ENCODE measurements around the gene MCUB.
"Not testable (repeated sequence)": the region's sequence is repeated elsewhere in the genome, so short reads cannot be mapped to it uniquely, and the experiment has no call there.

Gene MCUB

GRCh38 chr4:109559983-109560686 lies at the start of gene MCUB:
Gene MCUB, plus strand, starts transcription at chr4:109560246. Its CDS starts 92 bp downstream, at chr4:109560338.
- peak; percentile 33 for DNase-seq (ENCODE audit: low read depth)

- DNase-seq (ENCODE audit: low read depth) = no peak
These were observed 49.4 kb upstream of the MCUB start for GRCh38 chr4:109510687-109511086.

GRCh38 chr4:109511414-109511813 lies 48.6 kb upstream of the MCUB start:
- DNase-seq (ENCODE audit: low read depth) = no peak

DNA sequence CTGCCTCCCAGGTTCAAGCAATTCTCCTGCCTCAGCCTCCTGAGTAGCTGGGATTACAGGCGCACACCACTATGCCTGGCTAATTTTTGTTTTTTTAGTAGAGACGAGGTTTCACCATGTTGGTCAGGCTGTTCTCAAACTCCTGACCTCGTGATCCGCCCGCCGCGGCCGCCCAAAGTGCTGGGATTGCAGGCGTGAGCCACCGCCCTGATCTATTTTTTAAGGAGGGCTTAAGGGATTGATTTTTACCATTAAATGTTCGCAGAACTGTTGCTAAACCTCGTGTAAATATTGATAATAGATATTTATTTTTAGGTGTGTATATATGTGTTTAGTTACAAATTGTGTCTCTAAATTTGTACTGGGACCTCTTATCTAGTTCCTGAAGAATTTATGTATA lies 46.7 kb upstream of the MCUB start:
- not testable (repeated sequence) for DNase-seq (ENCODE audit: low read depth)

DNA sequence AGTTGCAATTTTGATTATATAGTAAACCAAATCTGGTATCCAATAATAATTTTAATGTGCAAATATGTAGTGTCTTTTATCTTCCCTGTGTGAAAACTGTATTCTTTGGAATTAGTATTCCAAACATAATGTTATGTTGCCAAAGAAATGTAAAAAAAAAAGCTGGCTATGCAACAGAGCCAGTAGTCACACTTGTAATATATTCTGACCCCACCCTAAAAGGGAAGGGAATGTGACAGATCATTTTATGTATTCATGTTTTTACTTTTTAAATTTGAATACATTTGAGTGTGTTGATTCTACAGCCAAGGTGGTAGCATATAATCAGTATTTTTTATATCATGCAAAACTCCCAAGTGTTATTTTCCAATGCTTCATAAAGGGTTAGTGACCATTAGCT lies 27.9 kb upstream of the MCUB start:
- DNase-seq (ENCODE audit: low read depth) = no peak

- no peak for DNase-seq (ENCODE audit: low read depth)
These were observed 14.6 kb upstream of the MCUB start for GRCh38 chr4:109545401-109545800.

DNA sequence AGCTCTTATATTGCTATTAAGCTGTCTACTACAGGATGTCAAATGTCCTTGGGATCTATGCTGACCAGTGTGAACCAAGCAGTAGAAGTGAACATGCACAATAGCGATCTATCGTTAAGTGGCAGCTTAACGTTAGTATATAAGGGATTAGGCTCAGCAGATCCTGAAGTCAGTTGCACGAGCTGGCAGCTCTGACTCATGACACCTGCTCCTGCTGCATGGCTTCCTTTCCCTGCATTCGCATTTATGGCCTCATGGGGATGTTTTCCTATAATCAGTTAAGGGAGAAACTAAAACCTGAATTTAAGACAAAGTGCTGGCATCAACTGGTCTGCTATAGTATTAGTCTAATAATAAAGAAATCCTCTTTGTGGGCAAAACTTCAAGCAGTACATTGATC lies 12.7 kb upstream of the MCUB start:
- DNase-seq (ENCODE audit: low read depth) = no peak

DNA sequence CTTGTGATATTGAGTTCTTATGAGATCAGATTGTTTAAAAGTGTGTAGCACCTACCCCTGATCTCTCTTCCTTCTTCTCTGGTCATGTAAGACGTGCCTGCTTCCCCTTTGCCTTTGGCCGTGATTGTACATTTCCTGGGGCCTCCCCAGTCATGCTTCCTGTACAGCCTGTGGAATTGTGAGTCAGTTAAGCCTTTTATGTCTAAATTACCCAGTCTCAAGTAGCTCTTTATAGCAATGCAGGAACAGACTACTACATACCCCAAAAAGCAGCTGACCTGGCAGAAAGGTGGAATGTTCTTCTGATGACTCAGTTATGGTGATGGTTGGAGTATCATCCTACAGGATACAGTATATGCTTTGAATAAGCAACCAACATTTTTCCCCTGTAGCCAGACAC lies 11.4 kb upstream of the MCUB start:
- DNase-seq (ENCODE audit: low read depth) = no peak

DNA sequence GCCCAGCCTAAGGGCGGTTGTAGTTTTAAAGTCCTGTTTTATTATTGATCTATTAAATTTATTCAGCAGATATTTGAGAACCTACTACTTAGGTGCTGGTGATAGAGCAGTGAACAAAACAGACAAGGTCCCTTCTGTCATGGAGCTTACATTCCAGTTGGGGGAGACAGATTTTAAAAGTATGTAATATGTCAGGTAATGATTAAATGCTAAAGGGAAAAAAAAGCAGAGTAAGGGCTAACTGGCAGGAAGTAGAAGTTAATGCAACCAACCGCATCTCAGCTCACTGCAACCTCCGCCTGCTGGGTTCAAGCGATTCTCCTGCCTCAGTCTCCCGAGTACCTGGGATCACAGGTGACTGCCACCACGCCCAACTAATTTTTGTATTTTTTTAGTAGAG lies 7.8 kb upstream of the MCUB start:
- DNase-seq (ENCODE audit: low read depth) = no peak

- no peak for DNase-seq (ENCODE audit: low read depth)
These were observed 6.9 kb upstream of the MCUB start for GRCh38 chr4:109553130-109553529.

- no peak for DNase-seq (ENCODE audit: low read depth)
These were observed 5.1 kb upstream of the MCUB start for GRCh38 chr4:109554971-109555370.

- no peak for DNase-seq (ENCODE audit: low read depth)
These were observed 2.6 kb upstream of the MCUB start for GRCh38 chr4:109557433-109557832.

- DNase-seq (ENCODE audit: low read depth) = not testable (repeated sequence)
These were observed 2.0 kb upstream of the MCUB start for GRCh38 chr4:109558095-109558494.

GRCh38 chr4:109559625-109559982 lies 442 bp upstream of the MCUB start:
- no peak for DNase-seq (ENCODE audit: low read depth)

GRCh38 chr4:109560687-109561461 lies 828 bp downstream of the MCUB start:
- DNase-seq (ENCODE audit: low read depth) = no peak

GRCh38 chr4:109562457-109563239 lies 2.6 kb downstream of the MCUB start:
- DNase-seq (ENCODE audit: low read depth) = no peak

- DNase-seq (ENCODE audit: low read depth) = no peak
These were observed 11.4 kb downstream of the MCUB start for GRCh38 chr4:109571494-109571893.

GRCh38 chr4:109572154-109572553 lies 12.1 kb downstream of the MCUB start:
- DNase-seq (ENCODE audit: low read depth) = no peak

- DNase-seq (ENCODE audit: low read depth) = no peak
These were observed 14.4 kb downstream of the MCUB start for GRCh38 chr4:109574443-109574850.

DNA sequence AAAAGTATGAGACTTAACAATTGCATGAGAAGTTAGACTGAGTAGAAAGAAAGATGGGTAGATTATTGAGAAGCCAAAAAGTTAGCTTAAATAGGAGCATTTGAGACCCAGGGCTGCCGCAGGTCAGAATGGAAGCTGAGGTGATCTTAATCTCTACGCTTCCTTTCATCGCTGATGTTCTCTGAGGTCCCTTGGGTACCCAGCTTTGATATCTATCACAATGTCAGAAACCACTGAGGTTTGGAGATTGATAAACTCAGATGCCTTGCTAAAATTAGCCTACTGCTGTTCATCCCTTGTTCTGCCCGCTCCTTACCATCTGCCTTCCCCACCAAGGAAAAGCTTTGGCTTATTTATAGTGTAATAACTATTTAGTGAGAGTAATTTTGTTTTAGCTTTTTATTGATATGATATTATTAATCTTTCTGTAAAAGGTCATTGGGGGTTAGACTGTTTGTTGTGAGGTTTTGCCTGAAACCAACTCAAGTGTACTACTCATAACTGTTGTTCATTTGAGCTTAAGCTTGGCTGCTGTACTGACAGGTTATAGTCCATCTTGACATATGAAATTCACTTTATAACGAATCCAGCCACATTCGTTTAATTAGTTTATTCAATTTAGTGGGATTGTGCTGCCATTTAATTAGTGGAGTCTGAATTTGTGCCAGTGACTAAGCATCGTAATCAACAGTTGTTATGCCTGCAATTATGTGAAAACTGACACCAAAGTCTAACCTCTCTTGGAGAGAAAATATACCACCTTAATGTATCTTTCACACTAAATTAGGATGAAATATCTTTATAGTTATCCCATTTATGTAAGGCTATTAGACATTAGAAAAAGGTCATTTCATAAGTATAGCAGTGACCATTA lies 15.1 kb downstream of the MCUB start:
- no peak for DNase-seq (ENCODE audit: low read depth)

DNA sequence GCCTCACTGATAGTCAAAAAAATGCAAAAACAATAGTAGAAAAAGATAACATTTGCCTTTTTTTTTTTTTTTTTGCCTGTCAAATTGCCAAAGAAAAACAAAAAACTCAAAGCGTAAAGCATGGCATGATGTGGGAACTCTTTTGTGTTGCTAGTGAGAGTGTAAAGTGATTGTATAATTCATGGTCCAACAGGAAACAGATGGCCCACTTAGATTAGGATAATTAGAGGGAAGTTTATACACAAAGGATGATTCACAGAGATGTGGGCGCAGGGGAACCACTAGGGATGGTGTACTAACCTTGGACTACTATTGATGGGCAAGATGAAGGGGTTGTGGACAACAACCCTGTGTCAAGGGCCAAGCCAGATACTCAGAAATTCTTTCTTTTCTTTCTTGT lies 16.4 kb downstream of the MCUB start:
- DNase-seq (ENCODE audit: low read depth) = peak; percentile 51

GRCh38 chr4:109578846-109579245 lies 18.8 kb downstream of the MCUB start:
- DNase-seq (ENCODE audit: low read depth) = no peak
